ENCODE data around the gene FAM187B.
"Not testable (repeated sequence)": the region's sequence is repeated elsewhere in the genome, so short reads cannot be mapped to it uniquely, and the experiment has no call there.

The FAM187B gene

DNA sequence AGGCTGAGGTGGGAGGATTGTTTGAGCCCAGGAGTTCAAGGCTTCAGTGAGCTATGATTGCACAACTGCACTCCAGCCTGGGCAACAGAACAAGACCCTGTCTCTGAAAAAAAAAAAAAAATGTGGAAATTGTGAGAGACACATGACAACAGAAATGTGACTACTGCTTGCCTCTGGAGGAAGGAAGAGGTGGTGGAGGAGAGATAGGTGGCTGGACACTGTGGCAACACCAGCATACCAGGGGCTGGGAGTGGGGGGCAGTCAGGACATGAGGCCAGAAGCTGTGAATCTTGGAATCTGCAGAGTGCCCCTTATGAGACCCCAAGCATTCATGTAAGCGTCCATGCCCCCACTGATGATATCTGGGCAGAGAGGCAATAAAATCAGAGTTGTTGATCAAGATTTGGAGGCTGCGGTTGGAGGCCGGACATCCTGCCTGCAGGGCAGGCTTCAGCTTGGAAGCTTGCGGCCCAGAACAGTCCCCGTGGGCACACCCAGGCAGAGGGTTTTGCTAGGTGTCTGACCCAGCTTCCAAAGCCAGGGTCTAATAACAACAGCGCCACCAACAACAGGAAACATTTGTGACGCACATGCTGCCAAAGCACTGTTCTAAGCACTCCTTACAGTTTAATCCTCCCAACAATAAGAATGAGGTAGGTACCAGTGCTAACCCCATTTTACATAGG lies 16.9 kb downstream of the FAM187B start:
- DNase-seq: peak; percentile 55

DNA sequence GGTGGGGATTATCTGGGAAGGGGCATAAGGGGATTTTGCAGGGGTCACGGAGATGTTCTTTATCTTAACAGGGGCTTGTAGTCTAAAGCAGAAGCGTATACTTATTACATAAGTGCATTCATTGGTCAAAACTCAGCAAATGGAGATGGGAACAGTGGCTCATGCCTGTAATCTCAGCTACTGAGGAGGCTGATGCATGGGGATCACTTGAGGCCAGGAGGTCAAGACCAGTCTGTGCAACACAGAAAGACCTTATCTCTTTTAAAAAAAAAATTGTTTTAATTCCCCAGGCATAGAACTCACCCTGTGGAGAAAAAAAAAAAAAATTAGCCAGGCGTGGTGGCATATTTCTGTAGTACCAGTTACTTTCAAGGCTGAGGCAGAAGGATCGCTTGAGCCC lies 18.9 kb downstream of the FAM187B start:
- no peak for DNase-seq

- no peak for DNase-seq
These were observed 20.4 kb downstream of the FAM187B start for GRCh38 chr19:35208121-35208520.

- peak; percentile 13 for DNase-seq
These were observed 21.1 kb downstream of the FAM187B start for GRCh38 chr19:35207391-35207871.

DNA sequence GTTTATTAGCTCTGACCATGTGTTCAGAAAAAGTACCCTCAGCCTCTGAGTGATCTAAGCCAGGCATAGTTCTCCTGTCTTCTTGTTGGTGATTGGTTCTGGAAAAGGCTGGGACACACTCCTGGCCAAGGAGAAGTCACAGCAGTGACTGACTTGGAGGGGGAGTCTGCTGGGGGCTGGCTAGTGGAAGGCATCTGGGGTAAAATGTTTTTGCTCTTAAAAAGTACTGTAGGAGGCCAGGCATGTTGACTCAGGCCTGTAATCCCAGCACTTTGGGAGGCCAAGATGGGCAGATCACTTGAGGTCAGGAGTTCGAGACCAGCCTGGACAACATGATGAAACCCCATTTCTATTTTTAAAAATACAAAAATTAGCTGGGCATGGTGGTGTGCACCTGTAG lies 21.7 kb downstream of the FAM187B start:
- no peak for DNase-seq

DNA sequence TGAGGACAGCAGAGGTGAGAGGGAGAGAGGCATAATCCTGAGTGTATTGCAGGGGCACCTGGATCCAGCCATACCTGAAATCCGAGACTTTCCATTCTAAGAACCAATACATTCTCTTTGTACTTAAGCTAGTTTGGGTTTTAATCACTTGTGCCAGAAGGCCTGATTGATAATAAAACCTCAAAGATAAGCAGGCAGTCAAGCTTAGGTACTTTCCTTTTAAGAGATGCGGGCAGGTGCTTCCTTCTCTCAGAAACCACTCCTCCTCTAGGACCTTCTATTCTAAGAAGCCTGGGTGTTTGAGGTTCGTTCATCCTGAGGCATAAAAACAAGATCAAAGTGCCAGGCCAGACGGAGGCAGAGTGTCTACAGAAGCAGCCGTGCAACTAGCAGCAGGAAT lies 22.2 kb downstream of the FAM187B start:
- DNase-seq: peak; percentile 38

DNA sequence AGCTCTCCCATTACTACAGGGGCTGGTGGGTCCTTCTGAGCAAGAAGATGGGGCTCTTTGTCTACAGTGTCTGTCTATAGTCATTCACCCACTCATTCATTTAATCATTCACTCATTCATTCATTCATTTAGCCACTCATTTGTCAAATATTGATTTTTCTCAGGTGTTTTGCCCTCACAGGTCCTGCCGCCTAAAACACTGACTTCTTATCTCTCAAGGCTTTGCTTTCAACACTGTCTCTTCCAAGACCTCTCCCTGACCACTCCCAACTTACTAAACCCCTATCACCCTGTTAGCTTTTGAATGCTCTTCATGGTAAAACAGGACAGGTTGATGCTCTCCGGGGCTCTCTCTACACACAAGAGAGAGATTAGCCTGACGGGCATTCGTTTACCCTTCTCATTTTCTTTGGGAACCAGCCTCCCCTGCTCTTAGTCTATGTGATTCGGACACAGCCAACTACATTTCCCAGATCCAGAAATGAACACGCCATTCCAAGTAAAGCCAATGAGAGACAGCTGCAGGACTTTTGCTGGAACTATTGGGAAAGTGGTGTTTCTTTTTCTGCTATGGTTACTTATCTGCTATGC lies 22.7 kb downstream of the FAM187B start:
- no peak for DNase-seq

DNA sequence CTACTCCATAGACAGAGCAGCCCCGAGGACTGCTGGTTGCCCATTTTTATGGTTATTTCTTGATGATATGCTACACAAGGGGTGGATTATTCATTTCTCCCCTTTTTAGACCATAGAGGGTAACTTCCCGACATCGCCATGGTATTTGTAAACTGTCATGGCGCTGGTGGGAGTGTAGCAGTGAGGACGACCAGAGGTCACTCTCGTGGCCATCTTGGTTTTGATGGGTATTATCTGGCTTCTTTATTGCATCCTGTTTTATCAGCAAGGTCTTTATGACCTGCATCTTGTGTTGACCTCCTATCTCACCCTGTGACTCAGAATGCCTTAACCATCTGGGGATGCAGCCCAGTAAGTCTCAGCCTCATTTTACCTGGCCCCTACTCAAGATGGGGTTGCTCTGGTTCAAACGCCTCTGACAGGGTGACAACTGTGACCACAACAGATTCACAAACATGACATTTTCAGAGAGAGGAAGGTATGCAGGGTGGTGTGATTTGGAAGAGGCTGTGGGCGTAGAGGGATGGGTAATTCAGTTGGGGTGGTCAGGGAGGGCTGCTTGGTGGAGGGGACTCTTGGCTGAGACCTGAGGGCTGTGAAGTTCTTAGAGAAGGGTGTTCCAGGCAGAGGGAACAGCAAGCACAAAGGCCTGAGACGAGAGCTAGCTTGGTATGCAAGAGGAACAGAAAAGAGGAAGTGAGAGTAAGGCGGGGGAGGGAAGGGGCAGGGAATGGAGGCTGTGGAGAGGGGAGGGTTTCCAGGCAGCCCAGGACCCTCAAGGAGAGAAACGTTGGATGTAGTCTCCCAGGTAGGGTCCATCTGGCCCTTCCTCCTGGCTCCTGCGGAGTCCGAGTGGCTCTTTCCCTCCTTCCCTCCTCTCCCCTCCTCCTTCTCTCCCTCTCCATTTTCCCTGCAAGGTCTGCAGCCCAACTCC lies 23.5 kb downstream of the FAM187B start:
- peak; percentile 19 for DNase-seq

- no peak for DNase-seq
These were observed 25.5 kb downstream of the FAM187B start for GRCh38 chr19:35202722-35203688.

DNA sequence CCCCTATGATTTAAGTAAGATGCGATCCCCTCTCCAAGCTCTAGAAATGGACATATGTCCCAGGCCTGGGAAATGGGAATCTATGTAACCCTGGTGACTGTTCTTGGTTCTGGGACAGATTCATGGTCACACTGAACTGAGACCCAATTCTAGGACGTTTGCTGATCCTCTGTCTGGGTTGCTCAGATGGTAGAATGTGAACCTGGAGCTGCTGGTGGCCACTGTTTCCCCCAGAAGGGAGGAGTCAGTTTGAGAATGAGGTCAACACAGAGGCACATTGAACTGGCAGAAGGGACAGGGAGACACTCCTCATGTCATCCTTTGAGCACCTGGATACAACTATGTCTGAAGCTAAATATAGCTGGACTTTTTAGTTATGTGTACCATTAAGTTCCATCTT lies 29.1 kb downstream of the FAM187B start:
- no peak for DNase-seq

GRCh38 chr19:35196861-35197260 lies 31.7 kb downstream of the FAM187B start:
- not testable (repeated sequence) for DNase-seq

- no peak for DNase-seq
These were observed 32.7 kb downstream of the FAM187B start for GRCh38 chr19:35195830-35196229.

DNA sequence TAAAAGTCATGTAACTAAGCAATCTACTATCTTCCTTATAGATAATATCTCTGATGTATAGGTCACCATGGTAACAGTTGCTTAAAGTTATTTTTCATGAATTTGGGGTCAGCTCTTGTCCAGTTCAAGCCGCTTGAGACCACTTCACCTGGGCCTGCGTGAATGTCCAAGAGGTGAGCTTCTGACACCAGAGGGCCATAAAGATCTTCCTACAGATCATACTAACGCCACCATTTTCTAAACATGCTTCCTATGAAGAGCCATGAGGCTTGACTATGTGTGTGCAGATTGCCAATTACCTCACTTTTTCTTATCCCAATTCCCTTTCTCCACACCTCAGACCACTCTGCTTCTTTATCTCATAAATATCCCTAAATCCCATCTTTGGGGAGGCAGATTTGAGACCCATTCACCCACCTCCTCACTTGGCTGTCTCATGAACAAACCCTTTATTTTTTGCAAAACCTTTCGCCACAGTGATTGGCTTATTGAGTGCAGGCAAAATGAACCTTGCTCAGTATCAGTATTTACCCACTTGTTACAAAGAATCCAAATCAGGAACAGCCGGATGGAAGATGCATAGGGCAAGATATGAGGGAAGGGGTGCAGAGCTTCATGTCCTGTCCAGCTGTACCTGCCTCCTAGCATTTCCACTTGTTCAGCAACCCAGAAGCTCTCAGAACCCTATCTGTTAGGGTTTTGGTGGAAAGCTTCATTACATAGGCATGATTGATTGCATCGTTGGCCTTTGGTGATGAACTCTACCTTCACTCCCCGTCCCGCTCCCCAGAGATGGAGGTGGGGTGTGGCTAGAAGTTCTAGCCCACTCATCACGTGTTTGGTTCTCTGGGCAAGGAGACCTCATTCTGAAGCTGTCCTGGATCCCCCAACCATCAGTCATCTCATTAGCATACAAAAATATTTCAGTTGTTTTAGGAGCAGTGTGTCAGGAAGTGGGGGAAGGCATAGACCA lies 34.2 kb downstream of the FAM187B start:
- DNase-seq: no peak

DNA sequence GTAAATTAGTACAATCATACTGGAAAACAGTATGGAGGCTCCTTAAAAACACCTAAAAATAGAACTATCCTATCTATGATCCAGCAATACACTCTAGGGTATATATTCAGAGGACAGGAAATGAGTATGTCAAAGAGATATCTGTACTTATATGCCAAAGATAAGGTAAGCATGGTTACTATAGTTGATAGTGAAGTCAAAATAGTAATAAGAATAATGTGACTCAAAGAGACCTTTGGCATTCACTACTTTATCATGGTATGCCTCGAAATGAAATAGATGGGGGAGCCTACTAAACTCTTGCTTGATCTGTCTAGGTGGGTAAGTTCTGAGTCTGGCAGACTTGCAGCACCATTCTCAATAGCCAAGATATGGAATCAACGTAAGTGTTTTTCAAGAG lies 43.7 kb downstream of the FAM187B start:
- no peak for DNase-seq

GRCh38 chr19:35184267-35184666 lies 44.3 kb downstream of the FAM187B start:
- DNase-seq: no peak

DNA sequence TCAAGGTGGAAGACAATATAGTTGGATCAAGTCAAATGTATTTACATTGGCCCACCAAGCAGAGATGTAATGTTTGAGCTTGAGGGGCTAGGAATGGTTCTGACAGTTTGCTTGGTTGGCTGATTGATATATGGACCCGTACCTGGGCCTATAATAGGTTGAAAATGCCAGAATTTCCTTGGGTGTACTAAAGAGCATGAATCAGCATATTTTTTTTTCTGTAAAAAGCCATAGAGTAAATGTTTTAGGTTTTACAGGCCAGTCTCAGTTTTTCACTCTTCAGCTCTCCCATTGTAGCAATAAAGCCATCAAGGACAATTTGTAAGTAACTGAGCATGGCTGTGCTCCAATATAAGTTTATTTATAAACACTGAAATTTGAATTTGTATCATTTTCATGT lies 47.2 kb downstream of the FAM187B start:
- DNase-seq: no peak

- no peak for DNase-seq
These were observed 48.7 kb downstream of the FAM187B start for GRCh38 chr19:35179830-35180229.

DNA sequence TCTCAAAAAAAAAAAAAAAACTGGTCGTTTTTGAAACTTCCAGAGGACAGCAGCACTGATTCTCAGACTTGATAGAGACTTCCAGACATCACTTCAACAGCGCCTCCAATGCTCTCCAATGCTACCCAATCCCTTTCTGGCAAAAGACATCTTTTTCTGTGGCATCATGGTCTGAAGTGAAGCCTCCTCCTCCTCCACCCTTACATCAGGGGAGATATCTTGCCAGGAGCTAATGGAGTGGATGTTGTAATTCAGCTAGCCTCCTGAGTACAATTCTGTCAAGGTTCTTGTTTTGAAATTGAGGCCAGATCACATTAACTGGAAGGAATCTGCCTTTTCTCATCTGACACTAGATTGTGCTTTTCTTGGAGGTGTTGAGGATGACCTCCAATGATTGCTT lies 49.8 kb downstream of the FAM187B start:
- DNase-seq: no peak

GRCh38 chr19:35177377-35178274 lies 50.9 kb downstream of the FAM187B start:
- DNase-seq: no peak

- no peak for DNase-seq
These were observed 52.4 kb downstream of the FAM187B start for GRCh38 chr19:35176181-35176570.
